Measurements from ENCODE around the gene SMOC2.

Gene SMOC2

GRCh38 chr6:168494726-168495125, 53.7 kb downstream of the SMOC2 start:
- no peak for DNase-seq

GRCh38 chr6:168495133-168495532, 54.1 kb downstream of the SMOC2 start:
- no peak for DNase-seq

GRCh38 chr6:168495636-168496035, 54.7 kb downstream of the SMOC2 start:
- no peak for DNase-seq

- DNase-seq = no peak
These were observed 55.4 kb downstream of the SMOC2 start for GRCh38 chr6:168496139-168496996.

GRCh38 chr6:168496997-168497331, 56.0 kb downstream of the SMOC2 start:
- no peak for DNase-seq

- no peak for DNase-seq
These were observed 56.4 kb downstream of the SMOC2 start for GRCh38 chr6:168497381-168497780.

GRCh38 chr6:168498161-168498843, 57.3 kb downstream of the SMOC2 start:
- DNase-seq = no peak

- peak; percentile 62 for DNase-seq
These were observed 58.2 kb downstream of the SMOC2 start for GRCh38 chr6:168499045-168499650.

- DNase-seq = no peak
These were observed 59.5 kb downstream of the SMOC2 start for GRCh38 chr6:168500519-168500918.

- DNase-seq = no peak
These were observed 60.6 kb downstream of the SMOC2 start for GRCh38 chr6:168501561-168501960.

GRCh38 chr6:168504366-168504765, 63.4 kb downstream of the SMOC2 start:
- DNase-seq = no peak

GRCh38 chr6:168506460-168506859, 65.5 kb downstream of the SMOC2 start:
- peak; percentile 44 for DNase-seq

GRCh38 chr6:168507297-168507696, 66.3 kb downstream of the SMOC2 start:
- DNase-seq = peak; percentile 57

- no peak for DNase-seq
These were observed 66.7 kb downstream of the SMOC2 start for GRCh38 chr6:168507730-168508129.

- DNase-seq = no peak
These were observed 67.9 kb downstream of the SMOC2 start for GRCh38 chr6:168508903-168509302.

- no peak for DNase-seq
These were observed 72.8 kb downstream of the SMOC2 start for GRCh38 chr6:168513766-168514165.

- DNase-seq = no peak
These were observed 73.2 kb downstream of the SMOC2 start for GRCh38 chr6:168514216-168514615.

- no peak for DNase-seq
These were observed 74.4 kb downstream of the SMOC2 start for GRCh38 chr6:168515376-168515775.

GRCh38 chr6:168516944-168517741, 76.2 kb downstream of the SMOC2 start:
- DNase-seq = no peak

- DNase-seq = no peak
These were observed 76.9 kb downstream of the SMOC2 start for GRCh38 chr6:168517742-168518347.

- DNase-seq = no peak
These were observed 77.4 kb downstream of the SMOC2 start for GRCh38 chr6:168518348-168518745.

- DNase-seq = no peak
These were observed 77.9 kb downstream of the SMOC2 start for GRCh38 chr6:168518867-168519266.

- no peak for DNase-seq
These were observed 79.2 kb downstream of the SMOC2 start for GRCh38 chr6:168520233-168520632.

All from NCI-H510A treated with DMSO at 0.1 percent for 48 hours (cell line).